Measurements from ENCODE around the gene TMEM175.

Gene TMEM175

DNA sequence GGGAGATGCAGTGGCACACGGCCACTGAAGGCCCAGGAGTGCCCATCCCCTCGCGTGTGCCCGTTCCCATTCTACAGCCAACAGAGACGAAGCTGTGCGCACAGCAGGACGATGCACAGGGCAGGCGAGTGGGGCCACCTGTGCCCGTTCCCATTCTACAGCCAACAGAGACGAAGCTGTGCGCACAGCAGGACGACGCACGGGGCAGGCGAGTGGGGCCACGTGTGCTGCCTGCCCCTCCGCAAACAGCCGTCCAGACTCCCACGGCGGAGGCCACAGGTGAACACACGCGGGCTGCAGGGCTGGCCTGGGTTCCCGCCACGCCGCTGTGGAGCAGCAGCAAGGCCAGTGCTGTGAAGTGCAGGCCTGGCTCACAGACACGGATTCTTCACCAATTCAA, 32.2 kb upstream of the TMEM175 start:
- no peak for DNase-seq

DNA sequence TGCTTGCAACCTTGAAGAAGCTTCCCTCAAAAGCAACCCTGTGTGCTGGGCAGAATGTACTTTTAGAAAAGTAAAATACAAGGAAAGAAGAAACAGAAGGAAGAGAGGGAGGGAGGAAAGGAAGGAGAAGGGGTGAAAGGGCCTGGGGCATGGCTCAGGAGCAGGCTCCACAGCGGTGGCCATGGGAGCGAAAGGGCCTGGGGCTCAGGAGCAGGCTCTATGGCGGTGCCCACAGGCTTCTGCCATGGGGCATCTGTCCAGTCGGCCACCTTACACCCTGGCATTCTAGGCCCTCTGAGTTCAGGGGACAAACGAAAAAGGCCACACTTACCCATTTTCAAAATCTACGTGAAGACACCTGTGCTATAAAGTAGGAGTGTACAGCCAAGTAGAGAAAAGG, 31.5 kb upstream of the TMEM175 start:
- no peak for DNase-seq

DNA sequence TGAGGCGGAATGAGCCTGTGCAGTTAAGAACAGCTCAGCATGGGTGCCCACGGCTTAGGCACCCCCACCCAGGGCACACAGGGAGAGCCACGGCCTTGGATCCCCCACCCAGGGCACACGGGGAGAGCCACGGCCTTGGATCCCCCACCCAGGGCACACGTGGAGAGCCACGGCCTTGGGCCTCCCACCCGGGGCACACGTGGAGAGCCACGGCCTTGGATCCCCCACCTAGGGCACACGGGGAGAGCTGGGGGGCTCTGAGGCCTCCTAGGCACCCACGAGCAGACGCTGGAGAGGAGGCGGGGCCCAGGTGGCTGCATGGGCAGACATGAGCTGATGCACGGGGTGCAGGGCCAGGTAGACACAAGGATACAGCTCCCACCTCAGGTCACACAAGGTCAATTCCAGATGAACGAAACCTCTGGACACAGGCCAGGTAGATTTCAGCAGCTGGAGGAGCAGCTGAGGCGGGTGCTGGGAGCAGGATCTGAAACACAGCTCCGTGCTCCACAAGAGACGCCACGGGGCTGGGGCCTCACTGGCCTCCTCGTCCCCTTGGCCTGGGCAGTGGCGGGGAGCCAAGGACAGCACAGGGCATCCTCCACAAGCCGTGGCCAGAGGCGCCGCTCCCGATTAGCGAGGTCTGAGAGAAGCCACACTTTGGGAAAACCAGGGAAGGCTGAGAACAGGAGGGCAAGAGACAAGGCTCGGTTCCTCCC, 30.9 kb upstream of the TMEM175 start:
- DNase-seq = no peak

DNA sequence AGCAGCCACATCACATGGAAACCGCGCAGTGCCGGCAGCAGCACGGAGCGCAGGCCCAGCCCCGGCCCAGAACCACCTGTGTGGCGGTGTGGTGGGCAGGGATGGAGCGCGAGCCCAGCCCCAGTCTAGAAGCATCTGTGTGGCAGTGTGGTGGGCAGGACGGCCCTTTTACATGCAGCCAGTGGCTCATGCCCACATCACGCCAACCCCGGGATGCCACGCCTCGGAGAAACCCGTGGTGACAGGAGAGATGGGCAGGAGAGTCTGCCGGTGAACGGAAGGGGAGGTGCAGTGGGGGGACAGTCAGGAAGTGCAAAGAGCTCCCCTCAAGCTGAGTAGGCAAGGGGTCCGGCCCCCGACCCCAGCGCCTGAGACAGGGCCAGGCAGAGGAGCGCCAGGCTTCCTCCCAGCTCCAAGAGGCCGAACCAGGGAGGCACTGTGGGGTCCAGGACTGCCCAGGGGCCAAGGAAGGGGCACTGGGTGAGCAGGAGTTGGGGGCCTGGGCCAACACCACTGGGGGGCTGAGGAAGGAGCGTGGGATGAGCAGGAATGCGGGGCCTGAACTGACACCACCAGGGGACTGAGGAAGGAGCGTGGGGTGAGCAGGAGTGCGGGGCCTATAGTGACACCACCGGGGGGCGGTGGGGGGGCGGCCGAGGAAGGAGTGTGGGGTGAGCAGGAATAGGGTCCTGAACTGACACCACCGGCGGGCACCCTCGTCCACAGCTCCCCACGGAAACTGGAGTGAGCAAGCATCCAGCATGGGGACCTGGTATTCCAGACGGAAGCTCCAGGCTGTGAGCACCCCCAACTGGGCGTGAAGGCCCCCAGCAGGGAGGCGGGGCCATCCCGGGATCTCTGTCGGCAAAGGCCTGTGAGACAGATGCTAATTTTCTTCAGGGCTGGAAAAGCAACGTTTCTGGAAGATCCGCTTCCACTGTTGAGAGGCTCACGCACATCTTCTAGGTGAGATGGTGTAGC, 28.9 kb upstream of the TMEM175 start:
- no peak for DNase-seq

DNA sequence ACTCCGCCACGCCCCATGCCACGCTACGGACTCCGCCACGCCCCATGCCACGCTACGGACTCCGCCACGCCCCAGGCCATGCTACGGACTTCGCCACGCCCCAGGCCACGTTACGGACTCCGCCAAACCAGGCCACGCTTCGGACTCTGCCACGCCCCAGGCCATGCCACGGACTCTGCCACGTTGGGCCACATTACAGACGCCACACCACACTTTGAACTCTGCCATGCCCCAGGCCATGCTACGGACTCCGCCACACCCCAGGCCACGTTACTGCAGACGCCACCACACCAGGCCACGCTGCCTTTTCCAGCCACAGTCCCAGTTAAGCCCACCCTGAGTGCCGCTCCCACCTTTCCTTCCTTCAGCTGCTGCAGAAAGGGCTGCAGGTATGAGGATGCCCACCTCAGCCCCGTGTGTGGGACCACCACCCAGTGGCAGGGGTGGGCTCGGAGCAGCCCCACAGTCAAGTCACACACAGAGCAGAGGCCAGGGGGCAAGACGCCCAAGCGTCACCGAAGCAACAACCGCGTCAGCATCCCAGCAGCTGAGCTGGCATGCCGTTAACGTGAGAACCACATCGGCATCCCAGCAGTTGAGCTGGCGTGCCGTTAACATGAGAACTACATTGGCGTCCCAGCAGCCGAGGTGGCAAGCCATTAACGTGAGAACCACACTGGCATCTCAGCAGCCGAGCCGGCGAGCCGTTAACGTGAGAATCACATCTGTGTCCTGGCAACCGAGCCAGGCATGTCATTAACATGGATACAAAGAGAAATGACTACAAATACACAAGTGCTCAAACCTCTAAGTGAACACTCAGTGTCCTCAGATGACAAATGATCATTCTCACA, 26.5 kb upstream of the TMEM175 start:
- no peak for DNase-seq

DNA sequence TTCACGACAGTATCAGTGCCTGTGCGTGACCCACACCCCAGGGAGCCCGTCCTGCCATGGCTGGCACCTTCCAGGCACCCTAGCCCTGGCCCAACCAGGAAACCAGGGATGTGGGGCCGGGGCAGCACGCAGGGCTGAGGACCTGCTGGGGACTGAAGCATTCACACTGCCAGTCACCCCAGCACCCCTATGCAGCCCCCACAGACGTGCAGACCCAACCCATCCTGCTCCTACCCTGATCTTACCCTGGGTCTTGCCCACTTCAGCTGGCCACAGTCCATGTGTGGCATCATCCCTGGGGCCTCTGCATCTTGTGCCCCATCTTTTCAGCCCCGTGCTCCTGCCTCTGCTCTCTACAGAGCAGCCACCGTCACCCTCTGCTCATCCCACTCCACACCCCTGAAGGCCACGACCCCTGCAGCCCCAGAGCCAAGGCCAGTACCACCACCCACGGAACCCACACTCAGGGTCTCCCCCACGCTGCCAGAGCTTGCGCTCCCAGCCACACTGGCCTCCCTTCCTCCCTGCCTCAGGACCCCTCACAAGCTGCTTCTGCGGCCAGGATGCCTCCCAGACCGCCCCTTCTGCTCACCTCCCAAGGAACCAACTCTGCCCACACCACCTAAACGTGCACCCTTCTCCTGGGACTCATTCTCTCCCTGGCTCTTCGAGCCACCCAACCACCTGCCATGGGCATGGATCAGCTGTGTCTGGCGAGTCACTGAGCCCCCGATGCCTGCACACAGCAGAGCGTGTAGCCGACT, 25.7 kb upstream of the TMEM175 start:
- no peak for DNase-seq

DNA sequence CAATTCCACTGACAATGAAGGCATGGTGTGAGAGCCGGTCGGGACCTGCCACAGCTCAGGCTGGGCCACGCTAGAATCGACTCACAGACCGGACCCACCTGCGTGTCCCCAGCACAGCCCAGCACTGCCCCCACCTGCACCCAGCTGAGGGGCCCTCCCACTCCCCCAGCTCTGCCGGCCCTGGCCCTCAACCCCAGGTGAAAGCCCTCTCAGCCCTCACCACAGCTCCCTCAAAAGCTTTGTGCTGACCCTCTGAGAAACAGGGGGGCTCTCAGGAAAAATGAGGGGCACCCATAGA, 25.2 kb upstream of the TMEM175 start:
- no peak for DNase-seq

DNA sequence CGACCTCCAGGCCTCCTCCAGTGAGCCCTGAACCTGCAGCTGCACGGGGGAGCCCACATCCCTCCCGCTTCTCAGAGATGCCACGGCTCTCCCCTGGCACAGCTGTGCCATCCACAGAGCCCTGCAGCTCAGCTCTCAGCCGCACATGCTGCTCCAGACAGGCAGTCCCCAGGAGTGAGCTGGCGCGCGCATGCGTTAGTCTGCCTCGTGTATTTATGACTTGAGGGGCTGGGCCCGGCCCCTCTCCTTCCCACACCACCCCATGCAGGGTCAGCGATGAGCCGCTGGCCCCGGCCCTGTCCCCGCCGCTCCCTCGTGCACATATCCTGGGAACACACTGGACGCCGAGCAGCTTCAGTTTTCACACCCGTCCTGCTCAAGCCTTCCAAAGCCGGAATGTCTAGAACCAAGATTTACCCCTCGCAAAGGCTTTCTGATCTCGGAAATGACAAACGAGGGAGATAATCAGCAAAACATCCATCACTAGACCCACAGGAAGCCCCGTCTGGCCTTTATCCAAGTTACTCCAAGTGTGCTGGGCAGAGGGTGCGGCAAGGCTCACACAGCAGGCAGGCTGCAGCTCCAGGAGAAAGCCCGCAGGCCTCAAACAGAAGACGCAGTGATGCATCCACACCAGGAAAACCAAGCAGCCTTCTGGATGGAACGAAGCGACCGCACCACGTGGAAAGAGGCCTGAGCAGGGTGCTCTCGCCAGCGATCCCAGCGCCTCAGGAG, 24.4 kb upstream of the TMEM175 start:
- DNase-seq = no peak

DNA sequence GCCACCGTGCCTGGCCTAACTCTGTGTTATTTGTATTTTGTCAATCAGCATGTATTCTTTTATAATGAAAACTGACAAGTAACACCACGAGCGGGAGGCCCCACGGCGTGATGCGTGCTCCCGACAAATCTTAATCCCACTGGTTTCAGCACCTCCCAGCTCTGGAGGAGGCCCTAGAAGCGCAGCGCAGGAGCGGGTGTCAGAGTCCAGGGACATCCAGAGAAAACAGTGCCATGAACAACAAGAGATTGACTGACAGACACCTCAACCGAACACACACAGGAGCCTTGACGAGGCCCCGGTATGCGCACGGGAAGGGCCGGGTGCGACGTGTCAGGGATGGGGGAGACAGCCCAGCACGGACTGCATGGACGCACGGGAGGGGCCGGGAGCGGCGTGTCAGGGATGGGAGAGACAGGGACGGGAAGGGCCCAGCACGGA, 23.1 kb upstream of the TMEM175 start:
- no peak for DNase-seq

DNA sequence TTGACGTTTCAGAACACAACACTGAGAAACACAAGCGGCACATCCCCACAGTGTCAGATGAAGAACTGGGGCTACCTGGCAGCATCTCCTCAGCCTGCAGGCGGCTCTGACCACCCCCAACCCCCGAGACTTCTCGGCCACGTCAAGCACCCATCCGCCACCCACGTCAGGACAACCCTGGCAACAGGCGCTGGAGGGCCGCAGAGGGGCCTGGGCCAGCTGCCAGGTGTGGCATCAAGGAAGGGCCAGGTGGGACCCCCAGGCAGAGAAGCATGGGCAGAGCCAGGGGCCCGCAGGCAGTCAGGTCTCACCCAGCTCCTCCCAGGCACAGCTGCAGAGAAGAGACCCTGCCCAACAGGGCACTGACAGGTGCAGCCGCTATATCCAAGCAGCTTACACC, 22.4 kb upstream of the TMEM175 start:
- no peak for DNase-seq

DNA sequence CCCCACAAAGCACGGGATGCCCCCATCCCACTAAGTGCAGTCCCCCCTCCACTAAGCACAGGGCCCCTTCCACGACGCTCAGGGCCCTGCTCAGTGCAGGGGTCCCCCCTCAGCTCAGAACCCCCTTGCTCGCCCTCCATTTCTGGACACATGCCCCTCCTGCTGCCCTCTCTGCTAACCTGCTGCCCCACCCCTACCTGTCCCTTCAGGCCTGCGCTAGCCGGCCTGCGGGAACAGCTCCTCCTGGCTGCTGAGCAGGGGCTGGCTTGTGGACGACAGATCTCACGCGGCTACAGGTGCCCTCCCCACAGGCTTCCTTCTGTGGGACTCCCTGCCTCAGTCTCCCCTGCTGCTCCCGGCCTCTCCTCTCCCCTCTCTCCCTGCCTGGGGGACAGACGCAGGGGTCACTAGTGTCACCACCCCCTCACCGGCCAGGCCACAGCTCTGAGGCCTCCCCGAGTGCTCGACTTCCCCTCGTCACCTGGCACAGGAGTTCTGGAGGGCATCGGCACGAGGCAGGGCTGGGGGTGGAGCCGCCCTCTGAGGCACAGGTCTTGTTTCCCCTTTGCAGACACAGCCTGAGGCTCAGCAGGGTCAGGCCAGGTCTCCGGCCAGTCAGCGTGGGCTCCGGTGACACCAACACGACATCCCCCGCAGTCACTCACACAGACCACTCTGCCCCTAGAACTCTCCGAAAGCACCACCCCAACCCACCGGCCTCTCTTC, 21.7 kb upstream of the TMEM175 start:
- no peak for DNase-seq

DNA sequence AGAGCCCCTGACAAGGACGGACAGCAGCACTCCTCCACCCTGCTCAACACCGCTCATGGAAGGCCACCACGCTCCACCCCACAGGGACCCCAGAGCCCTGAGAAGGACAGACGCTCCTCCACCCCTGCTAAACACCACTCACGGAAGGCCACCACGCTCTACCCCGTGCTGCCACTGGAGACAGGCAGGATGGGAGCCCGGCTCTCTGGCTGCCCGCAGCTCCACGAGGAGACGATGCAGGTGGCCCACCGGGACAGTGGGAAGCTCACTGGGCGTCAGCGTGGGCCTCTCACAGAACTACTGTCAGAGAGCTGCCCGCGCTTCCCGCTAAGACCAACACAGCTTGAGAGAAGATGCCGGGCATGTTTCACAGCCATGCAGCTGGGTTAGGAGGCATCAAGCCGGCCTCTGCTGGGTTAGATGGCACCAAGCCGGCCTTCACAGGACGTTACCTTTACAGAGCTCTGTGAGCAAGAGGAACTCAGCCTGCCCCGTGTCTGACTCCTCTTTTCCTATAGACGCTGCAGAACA, 21.0 kb upstream of the TMEM175 start:
- DNase-seq = no peak

DNA sequence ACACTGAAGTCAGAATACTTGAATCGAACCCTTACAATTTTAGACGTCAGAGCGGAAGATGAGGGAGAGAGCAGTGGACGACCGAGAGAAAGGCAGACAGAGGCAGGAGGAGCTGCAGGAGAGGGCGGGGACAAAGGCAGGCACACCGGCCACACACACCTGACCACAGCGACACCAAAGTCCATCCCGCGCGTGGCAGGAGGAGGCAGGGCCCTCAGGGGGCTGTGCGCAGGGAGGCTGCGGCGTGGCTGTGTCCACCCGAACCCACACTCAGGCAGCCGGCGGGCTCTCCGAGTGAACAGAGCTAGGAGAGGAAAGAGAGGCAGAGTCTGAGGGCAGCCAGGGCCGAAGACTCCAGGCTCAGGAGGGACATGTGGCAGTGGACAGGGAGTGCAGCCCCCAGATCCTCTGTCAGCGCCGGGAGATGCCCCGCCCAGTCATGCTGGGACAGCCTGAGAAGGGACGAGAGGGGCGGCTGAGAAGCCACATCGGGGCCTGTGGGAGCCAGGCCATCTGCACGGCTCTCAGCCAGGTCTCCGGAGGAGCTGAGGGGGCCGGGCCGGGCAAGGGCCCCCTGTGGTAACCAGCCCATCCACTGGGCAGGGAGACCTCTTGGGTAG, 20.3 kb upstream of the TMEM175 start:
- DNase-seq = no peak

DNA sequence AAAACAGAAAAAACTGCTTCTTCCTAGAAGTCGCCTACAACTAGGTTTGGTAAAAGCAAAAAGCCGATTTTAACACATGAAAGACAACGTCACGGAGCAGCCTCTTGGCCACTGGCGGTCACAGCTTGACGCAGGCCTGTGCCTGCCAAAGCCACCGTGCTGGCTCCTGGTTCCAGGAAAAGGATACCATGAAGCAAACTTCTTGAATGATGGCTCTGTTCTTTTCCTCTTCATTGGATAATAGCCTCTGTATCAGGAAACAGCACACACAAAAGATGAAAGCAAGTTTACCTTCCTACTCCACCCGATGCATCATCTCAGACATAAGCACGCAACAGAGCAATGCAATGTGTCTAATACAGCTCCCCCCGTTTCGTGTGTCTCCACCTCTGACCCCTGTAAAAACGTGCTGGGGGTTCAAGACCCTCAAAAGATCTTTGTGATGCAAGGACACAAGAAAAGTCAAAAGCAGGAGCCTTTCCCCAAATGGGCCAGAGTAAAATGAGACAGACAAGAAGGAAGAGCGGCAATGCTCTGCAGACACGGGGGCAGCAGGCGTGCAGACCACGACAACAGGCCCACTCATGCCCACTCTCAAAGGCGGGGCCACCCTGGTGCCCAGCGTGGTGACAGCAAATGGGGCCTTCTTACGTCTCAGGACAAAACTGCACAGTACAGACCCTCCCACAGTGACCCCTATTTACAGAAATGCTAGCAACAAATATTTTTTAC, 19.5 kb upstream of the TMEM175 start:
- DNase-seq = no peak

DNA sequence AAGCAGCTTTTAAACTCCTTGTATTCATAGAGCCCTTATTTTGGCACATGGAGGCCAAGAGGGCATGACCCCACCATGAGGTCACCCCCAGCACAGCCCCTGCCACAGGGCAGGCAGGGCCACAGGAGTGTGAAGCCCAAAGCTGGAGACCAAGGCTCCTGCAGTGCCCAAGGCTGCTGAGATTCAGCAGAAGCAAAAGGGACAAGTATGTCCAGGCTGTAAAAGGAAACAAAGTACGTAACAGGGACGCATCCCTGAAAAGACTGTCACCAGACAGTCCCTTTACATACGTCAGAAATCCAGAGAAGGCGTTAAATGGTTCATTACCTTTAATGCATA, 19.0 kb upstream of the TMEM175 start:
- DNase-seq = no peak

DNA sequence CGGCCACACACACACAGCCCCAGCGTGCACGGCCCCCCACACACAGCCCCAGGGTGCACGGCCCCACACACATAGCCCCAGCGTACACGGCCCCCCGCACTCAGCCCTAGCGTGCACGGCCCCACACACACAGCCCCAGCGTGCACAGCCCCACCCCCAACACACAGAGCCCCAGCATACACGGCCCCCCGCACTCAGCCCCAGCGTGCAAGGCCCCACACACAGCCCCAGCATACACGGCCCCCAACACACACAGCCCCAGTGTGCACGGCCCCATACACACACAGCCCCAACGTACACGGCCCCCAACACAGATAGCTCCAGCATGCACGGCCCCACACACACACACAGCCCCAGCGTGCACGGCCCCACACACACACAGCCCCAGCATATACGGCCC, 17.7 kb upstream of the TMEM175 start:
- no peak for DNase-seq

DNA sequence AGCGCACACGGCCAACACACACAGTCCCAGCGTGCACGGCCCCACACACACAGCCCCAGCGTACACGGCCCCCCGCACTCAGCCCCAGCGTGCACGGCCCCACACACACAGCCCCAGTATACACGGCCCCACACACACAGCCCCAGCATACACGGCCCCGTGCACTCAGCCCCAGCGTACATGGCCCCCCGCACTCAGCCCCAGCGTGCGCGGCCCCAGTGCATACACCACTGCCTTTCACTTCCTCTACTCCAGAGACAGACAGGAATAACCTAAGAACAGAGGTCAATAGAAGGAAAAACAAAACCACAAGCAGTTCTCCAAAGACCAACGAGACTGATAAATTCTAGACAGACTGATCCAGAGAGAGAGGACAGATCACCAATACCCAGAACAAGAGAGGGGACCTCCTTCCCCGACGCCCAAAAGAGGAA, 17.2 kb upstream of the TMEM175 start:
- DNase-seq = no peak

DNA sequence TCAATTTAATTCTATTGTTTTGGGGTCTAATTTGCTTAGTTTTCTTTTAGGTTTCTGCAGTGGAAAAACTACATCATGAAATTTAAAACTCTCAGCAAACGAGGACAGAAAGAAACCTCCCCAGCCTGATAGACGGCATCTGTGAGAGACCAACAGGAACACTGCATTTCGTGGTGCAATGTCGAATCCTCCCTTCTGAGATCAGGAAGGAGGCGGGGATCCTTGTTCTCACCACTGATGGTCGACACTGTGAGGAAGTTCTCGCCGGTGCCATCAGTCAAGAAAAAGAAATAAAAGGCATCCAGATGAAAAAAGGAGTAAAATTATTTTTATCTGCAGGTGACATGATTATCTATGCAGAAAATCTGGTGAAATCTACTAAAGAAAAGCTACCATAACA, 16.7 kb upstream of the TMEM175 start:
- no peak for DNase-seq

DNA sequence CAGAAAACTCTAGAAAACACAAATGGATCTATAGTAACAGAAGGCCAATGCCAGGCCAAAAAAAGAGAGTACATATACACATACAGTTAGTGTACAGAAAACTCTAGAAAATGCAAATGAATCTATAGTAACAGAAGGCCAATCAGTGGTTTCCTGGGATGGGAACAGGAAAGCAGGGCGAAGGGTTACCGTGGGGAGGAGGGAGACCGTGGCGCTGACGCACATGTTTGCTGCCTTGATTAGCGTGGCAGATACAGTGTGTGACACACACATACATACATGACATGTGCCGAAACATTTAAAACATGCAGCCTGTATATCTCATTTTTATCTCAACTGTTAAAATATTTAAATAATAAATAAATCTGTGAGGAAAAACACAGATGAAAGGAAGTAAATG, 14.8 kb upstream of the TMEM175 start:
- no peak for DNase-seq

DNA sequence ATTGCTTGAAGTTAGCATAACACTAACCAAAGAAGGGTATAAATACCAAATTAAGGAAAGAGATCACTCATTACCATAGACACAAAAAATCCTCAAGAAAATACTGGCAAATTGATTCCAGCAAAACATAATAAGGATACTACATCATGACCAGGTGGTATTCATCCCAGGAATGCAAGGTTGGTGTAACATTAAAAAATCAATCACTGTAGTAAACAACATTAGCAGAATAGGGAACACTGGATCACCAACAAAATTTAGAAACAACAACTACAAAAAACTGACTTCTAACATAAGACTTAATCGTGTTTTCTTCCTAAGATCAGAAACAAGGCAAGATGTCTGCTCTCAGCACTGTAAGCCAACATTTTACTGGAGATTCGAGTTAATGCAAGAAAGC, 14.3 kb upstream of the TMEM175 start:
- DNase-seq = no peak
